22Rv1 (cell line): ENCODE data around the gene PDE4B.

Experiments used
- H3K27ac ChIP-seq: fragments of 450-650 bp; 2 replicates; pipeline ENCODE4 v1.5.1; 2017
- ZFX ChIP-seq: fragments of 450-650 bp; IDR thresholded peaks from 2 replicates; pipeline ENCODE4 v1.6.1; 2017; ENCODE audit warnings: antibody characterized with exemption, borderline replicate concordance
- TF ChIP-seq, protein P1 (sequence below): fragments of 450-650 bp; IDR thresholded peaks from 2 replicates; pipeline ENCODE4 v1.5.1; 2017; ENCODE audit warnings: mild to moderate bottlenecking

The PDE4B gene

DNA sequence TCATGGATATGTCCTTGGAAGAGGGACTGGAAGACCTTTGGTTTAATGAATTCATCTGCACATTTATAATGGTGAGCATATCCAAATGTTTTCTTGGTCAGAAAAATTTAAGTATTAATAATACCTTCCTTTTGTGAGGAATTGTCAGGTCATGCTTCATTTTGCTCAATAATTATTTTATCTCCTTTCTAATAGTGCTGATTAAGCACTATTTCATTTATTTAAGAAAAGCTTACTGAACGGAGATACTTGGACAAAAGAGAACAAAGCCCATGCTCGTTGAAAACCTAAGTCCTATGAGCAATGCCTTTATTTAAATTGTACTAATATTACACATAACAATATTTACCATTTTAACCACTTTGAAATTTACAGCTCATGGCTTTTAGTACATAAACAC is 281.5 kb downstream of the PDE4B start:
- no peak overlapping the region for H3K27ac ChIP-seq
- no peak for TF ChIP-seq ZFX
- TF ChIP-seq, protein P1, sequence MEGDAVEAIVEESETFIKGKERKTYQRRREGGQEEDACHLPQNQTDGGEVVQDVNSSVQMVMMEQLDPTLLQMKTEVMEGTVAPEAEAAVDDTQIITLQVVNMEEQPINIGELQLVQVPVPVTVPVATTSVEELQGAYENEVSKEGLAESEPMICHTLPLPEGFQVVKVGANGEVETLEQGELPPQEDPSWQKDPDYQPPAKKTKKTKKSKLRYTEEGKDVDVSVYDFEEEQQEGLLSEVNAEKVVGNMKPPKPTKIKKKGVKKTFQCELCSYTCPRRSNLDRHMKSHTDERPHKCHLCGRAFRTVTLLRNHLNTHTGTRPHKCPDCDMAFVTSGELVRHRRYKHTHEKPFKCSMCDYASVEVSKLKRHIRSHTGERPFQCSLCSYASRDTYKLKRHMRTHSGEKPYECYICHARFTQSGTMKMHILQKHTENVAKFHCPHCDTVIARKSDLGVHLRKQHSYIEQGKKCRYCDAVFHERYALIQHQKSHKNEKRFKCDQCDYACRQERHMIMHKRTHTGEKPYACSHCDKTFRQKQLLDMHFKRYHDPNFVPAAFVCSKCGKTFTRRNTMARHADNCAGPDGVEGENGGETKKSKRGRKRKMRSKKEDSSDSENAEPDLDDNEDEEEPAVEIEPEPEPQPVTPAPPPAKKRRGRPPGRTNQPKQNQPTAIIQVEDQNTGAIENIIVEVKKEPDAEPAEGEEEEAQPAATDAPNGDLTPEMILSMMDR: no peak

DNA sequence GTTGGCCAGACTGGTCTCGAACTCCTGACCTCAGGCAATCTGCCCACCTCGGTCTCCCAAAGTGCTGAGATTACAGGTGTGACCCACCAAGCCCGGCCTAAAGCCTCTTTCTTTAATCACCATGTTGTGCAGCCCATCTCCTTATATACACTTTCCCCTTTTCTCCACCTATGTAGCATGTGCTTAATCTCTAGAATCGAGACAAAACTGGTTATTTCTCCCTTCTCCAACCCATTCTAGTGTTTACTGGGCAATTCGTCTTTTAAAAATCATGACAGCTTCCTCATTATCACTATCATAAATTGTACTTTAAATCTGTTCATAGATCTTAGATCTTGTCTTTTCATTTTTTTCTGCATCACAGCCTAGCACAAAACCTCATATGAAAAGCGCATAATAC is 285.7 kb downstream of the PDE4B start:
- TF ChIP-seq, protein P1: no peak
- no peak overlapping the region for H3K27ac ChIP-seq

DNA sequence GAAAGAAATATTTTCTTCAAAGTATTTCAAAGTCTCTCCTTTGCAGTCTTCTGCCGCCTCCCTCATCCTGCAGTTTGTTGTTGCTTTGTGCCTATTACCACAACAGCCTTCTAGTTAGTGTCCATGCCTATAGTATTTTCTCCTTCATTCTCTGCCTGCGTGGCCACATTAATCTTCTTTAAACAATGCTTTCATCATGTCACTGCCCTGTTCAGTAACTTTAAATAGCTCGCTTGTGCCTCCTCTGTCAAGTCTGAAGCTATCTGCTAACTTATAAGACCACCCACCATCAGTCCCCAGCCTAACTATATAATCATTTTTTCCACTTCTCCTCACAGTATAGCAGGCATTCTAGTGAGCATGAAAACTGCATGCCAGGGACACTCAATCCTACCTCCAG is 290.3 kb downstream of the PDE4B start:
- no peak for TF ChIP-seq ZFX
- TF ChIP-seq, protein P1: no peak
- H3K27ac ChIP-seq: no peak overlapping the region

DNA sequence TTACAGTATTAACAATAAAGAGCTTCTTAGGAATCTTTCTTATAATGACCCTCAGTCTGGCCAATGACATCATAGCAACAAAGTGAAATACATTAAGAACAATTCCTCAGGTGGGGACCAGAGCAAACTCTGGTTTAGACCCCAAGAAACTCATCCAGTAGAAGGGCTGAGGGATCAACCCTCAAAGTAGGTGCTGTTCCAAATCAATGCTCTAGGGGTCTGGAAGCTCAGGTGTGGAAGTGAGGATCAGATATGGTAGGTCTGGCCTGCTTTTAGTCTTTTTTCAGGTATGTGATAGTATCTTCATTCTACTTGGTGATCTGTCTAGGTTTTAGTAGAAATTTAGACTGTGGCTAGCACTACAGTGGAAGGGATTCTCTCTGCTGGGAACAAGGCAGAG is 291.7 kb downstream of the PDE4B start:
- TF ChIP-seq, protein P1: no peak
- no peak for TF ChIP-seq ZFX
- no peak overlapping the region for H3K27ac ChIP-seq

DNA sequence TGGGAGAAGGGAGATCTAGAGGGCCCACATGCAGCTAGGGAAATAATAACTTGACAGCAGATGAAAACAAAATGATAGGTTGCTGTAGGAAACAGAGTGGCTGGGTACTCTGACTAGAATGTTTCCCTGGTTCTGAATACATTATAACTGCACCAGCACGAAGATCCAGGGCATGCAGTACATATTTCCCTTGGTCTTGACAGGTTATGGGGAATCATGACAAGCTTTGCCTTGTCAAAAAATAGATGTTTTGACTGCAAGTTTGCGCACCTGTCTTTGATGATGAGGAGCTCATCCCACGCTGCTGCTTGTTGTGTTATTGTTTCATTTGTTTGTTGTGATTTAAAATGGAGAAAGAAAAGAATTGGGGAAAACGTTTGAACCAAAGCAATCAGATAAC is 292.9 kb downstream of the PDE4B start:
- TF ChIP-seq, protein P1: no peak
- H3K27ac ChIP-seq: no peak overlapping the region

DNA sequence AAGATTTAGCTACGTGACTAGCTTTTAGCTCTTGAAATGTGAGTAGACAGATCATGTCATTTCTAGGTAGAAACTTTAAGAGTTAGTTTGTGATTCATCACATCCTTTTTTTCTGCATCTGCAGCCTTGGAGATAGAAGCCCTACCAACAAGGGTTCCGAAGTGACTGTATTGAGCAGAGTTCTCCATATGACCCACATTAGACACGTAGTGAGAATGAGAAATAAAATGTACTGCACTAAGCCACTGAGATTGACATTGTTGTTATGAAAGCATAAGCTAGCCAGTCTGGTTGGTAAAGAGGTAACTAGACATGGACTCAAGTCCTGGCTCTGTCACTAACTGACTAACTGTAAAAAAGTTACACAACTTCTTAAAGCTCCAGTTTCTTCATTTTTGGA is 296.1 kb downstream of the PDE4B start:
- no peak for TF ChIP-seq ZFX
- TF ChIP-seq, protein P1: no peak
- no peak overlapping the region for H3K27ac ChIP-seq

DNA sequence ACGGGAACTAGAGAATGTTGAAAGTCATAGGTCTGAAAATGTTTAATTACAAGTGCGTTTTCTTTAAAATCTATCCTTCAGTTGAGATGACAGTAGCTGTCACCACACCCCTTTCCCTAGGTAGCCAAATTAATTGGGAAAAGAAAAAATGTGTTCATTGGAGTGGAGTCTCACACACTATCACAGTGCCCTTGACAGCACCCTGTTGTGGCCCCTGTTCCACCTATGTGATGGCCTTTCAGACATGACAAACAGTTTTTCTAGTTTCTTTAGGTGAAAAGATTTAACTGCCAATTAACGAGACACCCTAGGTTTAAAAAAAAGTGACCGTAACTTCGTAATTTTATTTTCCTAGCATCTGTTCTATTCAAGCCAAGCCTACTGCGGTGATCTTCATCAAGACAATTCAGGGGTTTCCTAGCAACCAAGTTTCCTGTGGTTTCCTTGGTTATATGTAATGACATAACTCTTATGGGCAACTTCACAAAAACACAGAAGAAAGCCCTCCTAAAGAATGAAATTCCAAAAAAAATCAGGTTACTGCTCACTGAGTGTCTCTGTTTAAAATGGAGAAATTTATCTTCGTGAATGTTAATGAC is 298.3 kb downstream of the PDE4B start:
- TF ChIP-seq ZFX: no peak
- TF ChIP-seq, protein P1: no peak
- no peak overlapping the region for H3K27ac ChIP-seq
